ENCODE data around the gene PAWR. TPM values are rescaled to one million over a fixed set of nuclear protein-coding genes. Genes with fewer than 3 reads are reported as not detected.
"Not testable (repeated sequence)": the region's sequence is repeated elsewhere in the genome, so short reads cannot be mapped to it uniquely, and the experiment has no call there.

The PAWR gene
- total RNA-seq, 2 donors from 2014 or later = 23.7 to 26.1 TPM

DNA sequence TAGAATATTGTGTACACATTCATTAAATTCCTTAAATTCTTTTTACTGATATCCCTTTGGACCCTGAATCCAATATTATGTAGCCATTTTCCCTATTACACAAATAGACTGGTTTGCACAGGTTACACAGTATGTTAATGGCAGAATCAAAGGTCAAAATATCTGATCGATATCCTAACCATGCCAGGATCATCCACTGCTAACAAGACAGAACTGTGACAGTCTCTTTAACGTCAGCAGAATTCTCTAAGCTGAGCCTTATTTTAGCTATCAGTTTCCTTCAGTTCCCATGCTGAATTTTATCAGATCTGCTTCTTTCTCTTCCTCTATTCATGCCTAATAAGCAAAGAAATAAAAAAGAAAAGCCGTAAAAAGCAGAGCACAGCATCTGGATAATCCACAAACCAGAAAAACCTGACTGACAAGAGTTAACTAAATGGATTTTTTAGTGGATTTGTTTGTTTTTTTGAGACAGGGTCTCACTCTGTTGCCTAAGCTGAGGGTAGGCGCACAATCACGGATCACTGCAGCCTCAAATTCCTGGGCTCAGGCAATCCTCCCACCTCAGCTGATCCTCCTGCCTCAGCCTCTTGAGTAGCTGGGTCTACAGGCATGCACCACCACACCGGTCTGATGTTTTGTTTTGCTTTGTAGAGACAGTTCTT is 130.4 kb downstream of the PAWR start:
- no peak for DNase-seq
- intact Hi-C loops (cut with DNase I) = no loop called here
- no peak for ATAC-seq

DNA sequence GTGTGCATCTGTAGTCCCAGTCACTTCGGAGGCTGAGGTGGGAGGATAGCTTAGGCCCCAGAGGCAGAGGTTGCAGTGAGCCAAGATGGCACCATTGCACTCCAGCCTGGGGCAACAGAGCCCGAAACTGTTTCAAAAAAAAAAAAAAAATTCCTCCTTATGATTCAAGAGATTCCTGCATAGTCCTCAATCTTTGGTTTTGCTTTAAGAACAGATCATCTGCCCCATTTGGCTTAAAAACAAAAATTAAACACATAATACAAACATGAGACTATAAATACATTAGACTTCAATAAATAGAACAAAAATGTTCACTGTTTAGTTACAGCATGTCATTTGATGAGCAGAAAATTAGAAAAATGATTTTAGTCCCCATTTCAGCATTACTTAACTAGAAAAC is 131.2 kb downstream of the PAWR start:
- intact Hi-C loops (cut with DNase I) = loop anchor here (5.0 kb wide), 3 partner anchors 178 to 708 kb away; no protein-coding TSS in a partner anchor
- DNase-seq (no peak), ATAC-seq (no peak)

DNA sequence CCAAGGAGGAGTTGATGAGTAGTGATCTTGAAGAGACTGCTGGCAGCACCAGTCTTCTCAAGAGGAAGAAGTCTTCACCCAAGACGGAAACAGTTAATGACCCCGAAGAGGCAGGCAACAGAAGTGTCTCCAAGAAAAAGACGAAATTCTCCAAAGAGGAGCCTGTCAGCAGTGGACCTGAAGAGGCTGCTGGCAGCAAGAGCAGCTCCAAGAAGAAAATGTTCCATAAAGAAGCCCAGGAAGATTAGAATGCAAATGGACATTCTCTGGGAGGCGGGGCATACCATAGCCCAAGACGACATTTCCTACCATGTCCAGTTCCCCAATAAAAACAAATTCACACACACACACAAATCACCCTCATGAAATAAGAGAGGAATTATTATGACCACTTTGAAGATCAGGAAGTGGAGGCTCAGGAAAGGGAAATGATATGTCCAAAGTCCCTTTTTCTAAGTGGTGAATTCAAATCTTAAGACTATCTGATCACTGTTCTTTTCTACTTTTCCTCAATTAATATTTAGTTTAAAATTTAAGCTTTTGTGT is 131.8 kb downstream of the PAWR start:
- peak; percentile 48 to 59 for ATAC-seq
- intact Hi-C loops (cut with DNase I) = loop anchor here (5.0 kb wide), 3 partner anchors 178 to 708 kb away; no protein-coding TSS in a partner anchor
- no peak for DNase-seq

DNA sequence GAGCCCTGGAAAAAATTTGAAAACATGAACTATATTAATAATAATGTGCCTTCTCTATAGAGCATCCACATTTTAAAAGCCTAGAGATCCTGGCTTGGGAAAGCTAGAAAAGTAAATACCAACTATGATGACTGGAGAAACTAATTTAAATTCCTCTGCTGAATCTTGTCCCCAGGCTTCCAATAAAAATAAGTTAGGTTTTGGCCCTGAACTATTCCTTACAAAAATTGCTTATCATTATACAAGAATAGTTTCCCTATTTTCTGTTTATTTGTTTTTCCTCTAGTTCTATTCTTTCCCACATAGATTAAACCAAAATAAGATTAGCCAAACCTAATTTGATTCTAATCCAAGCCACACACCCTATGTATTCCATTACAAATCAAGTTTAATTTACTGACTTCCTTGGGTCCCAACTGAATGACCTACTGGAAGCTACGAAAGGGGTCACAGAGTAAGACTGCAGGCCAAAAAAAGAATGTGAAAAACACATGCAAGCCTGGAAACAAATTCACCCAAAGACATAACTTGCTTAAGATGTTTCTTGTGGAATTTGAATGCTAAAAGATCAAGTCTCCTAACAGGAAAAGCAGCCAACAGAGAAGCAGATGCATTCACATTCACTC is 133.0 kb downstream of the PAWR start:
- peak; percentile 31 to 66 for ATAC-seq
- intact Hi-C loops (cut with DNase I) = loop anchor here (5.0 kb wide), 3 partner anchors 179 to 709 kb away; no protein-coding TSS in a partner anchor
- DNase-seq = no peak

DNA sequence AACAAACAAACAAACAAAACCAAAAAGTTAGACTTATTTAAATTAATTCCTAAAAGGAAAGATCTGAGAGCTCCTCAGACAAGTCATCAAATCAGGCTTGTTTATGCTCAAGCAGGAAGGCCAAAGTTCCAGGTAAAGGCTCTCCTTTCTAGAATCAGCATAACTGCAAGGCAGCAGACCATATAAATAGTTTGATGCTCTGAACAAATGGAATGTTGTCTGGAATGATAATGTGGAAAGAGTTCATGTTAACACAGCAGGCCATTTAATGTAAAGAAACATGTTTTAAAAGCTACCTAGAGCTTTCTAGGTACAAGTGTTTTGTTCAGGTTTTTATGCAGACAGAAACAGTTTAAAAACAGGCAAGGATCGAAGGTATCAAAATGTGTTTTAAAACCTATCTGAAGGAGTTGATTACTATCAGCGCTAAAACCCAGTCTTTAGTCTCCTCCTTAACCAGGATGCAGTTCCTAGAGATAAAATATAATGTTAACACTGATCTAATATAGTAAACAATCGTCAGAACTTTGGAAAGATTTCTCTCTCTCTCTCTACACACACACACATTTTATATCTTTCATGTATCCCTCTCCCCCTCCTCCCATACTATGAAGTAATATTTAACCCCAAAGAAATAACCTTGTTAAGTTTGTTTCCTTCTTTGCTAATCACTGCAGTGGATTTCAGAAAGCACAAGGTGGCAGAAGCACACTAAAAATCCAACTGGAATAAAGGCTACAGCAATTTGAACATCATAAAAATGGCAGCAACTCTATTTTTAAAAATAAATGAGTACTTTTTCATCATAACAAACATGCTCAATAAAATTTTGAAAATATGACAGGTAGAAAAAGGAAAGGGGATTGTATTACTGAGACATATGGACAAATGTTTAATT is 135.5 kb downstream of the PAWR start:
- peak; percentile 20 to 41 for ATAC-seq
- no peak for DNase-seq
- intact Hi-C loops (cut with DNase I) = loop anchor here (2.0 to 5.0 kb wide), 4 partner anchors 182 to 712 kb away; no protein-coding TSS in a partner anchor

DNA sequence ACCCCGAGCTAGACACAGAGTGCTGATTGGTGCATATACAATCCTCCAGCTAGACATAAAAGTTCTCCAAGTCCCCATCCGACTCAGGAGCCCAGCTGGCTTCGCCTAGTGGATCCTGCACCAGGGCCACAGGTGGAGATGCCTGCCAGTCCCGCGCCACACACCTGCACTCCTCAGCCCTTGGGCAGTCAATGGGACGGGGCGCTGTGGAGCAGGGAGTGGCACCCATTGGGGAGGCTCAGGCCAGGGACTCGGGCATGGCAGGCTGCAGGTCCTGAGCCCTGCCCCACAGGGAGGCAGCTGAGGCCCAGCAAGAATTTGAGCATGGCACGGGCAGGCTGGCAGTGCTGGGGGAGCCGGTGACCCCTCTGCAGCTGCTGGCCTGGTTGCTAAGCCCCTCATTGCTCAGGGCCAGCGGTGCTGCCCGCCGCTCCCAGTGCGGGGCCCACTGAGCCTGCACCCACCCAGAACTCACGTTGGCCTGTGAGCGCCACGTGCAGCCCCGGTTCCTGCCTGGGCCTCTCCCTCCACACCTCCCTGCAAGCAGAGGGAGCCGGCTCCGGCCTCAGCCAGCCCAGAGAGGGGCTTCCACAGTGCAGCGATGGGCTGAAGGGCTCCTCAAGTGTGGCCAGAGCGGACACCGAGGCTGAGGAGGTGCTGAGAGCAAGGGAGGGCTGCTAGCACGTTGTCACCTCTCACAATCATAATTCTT is 136.7 kb downstream of the PAWR start:
- intact Hi-C loops (cut with DNase I) = loop anchor here in 1 of 2 donors (2.0 kb wide), 1 partner anchor 185 kb away; no protein-coding TSS in a partner anchor
- no peak for DNase-seq

DNA sequence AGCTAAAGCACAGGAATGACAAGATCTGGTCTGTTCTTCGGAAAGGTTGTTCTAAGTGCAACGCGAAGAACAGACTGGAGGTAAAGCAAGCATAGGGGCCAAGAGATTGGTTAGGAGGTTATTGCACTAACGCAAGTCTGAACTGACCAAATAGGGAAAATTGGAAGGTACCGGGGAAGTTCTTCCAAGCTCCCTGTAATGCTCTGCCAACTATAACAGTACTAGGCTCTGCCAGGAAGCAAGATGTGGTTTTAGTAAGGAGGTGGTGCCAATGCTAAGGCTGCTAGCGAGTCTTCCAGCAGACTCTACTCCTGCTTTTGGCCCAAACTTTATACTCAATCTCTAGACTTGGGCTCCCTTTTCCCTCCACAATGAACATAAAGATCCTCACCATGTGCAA is 138.6 kb downstream of the PAWR start:
- intact Hi-C loops (cut with DNase I) = no loop called here
- DNase-seq (no peak), ATAC-seq (peak; percentile 56 to 77)

More for the DNA sequence above, 136.7 kb downstream of the PAWR start:
- ATAC-seq = no peak

DNA sequence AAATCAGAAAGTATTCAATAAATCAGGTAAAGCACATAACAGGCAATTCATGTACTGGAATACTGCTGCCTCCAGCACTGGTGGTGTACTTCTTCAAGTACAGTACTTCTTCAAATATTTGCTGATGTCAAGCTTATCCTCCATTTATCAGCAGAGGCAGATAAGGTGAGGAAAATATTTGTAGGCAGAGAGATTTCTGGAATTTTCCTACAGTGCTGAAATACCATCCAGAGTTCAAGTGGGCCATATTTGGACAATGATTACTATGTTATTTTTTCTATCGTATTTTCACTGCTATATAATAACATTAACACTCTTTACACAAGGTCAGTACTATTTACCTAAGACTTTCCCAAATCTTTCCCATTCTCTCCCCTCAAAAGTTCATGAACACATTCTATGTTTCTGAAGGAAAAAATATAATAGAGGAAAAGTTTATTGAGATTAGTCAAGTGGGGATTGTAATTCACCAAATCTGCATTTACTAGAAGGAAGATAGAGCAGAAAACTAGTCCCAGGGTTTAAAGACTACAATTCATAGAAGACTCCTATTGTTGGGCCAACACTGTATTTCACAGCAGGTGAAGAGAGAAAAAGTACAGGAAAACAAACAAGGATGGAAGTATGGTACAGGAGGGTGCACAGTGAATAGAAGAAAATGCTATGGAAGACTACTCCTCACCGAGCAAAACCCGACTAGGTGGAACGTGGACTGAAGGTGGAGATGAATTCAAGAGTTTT is 141.1 kb downstream of the PAWR start:
- intact Hi-C loops (cut with DNase I) = no loop called here

DNA sequence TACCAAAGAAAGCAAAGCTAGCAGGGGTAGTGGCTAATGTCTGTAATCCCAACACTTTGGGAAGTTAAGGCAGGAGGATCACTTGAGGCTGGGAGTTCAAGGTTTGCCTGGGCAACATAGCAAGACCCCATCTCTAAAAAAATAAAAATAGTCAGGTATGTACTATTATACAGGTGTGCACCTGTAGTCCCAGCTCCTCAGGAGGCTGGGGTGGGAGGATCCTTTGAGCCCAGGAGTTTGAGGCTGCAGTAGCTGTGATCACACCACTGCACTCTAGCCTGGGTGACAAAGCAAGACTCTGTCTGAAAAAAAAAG is 142.2 kb downstream of the PAWR start:
- no peak for ATAC-seq
- no peak for DNase-seq
- intact Hi-C loops (cut with DNase I) = no loop called here

More for the DNA sequence above, 141.1 kb downstream of the PAWR start:
- peak in 1 of 2 donors; percentile 33 for ATAC-seq
- no peak for DNase-seq

DNA sequence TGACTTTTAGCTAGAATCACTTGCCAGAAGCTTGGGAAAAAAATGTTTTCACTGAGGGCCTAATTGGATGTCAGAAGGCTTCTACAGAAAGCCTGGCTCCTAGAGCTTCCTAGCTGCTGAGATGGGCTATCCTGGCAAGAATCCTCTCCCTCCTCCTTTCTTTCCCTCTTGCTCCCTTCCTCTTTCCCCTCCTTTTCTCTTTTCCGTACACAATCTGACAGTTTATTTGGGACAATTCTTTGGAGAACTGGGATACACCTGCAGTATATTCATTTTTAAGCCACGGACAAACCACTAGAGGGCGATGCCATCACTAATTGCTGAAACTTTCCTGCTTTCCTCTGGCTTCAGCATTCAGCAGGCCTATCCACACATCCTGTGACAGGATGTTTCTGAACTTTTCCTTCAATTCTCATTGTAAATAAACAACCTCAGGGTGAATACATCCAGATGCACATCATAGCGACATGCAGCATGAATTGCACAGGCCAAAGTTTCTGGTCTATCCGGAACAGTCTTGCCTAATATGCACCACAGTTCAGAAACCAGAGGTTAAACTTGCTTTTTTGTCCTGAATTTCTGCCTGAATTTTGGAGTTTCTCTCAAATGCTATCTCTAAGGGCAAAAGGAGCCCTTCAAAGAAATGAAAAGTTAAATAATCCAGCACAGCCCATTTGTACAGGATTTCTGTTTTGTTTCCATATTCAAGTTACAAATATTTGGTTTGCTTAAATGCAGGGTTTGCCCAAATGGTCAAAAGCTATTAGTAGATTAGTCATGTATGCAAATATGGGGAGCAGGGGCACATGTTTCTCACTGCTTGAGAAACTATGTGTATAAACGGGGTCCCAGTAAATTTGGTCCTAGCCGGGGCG is 142.8 kb downstream of the PAWR start:
- intact Hi-C loops (cut with DNase I) = no loop called here
- ATAC-seq (peak; percentile 67 to 68), DNase-seq (peak; percentile 22)

DNA sequence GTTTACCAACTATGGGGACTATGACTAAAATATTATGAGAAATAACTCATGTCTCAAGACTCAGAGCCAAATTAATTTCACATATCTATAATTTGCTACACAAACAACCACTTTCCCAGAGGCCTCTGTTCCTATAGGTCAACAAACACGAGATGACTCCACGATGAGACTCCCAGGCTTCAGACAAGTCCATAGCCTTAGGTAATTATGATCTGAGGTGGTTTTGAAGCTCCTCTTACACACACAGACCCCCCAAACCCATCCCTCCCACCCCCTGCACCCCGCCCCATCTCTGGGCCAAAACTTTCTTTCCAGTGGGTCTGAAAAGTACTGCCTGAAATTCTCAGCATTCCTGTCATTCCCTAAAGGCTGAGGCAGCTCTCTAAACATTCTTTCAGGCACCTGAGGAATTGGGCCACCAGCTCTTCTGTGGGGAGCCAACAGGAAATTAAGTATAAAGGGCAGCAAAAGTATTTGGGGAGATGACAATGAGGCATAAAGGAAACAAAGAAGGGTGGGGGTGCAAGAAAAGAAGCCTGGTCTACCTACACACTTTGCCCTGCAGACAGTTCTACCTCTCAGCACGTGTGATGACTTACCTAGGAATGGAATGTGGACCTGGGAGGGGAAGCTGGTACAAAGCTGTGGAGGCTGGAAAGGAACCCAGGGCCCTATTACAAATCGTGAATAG is 143.6 kb downstream of the PAWR start:
- DNase-seq (no peak), ATAC-seq (peak; percentile 23 to 89)
- intact Hi-C loops (cut with DNase I) = no loop called here

DNA sequence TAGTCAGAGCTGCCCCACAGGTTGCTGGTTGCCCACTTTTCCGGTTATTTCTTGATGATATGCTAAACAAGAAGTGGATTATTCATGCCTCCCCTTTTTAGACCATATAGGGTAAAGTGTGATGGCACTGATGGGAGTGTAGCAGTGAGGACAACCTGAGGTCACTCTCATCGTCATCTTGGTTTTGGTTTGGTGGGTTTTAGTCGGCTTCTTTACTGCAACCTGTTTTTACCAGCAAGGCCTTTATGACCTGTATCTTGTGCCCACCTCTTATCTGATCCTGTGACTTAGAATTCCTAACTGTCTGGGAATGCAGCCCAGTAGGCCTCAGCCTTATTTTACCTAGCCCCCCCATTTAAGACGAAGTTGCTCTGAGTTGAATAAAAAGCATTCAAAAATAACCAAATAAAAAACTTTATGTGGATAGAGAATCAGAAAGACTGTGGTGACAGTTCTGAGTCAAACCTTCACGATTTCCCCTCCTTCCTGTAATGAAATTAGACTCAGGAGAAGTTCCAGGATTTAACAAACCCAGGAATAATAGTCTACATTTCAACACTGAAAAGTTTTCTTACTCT is 144.2 kb downstream of the PAWR start:
- peak in 1 of 2 donors; percentile 8 for ATAC-seq
- intact Hi-C loops (cut with DNase I) = no loop called here
- DNase-seq = no peak

DNA sequence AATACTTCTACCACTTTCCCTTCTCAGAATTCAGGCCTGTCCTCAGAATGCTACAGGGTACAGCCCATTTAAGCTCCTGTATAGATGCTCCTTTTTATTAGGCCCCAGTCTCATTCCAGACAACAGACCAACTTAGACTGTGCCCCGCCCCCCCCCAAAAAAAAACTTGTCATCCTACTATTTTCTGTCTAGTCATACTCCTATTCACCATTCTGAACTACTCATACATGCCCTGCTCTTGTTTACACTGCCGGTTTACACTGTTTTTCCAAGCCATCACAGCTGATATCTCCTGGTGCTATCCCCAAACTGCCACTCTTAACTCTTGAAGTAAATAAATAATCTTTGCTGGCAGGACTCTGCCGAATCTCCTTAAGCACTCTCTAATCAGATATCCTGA is 146.3 kb downstream of the PAWR start:
- intact Hi-C loops (cut with DNase I); DNase-seq; ATAC-seq: not testable (repeated sequence)

DNA sequence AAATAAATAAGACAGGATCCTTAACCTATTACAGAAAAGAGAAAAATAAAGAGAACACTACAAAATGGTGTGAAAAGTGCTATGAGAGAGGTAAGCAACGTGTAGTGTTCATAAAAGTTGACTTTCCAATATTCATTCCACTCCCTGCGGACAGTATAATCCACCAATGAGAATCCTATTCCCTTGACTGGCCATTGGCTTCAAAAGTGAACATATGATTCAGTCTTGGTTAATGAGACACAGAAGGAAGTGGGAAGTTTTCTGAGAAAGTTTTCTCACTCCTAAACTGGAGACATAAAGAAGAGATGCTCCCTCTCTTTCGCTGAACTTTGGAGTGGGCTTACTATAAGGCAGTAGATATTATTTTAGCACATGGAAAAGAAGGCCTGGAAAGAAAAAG is 153.1 kb downstream of the PAWR start:
- DNase-seq (no peak), ATAC-seq (no peak)
- intact Hi-C loops (cut with DNase I) = no loop called here

DNA sequence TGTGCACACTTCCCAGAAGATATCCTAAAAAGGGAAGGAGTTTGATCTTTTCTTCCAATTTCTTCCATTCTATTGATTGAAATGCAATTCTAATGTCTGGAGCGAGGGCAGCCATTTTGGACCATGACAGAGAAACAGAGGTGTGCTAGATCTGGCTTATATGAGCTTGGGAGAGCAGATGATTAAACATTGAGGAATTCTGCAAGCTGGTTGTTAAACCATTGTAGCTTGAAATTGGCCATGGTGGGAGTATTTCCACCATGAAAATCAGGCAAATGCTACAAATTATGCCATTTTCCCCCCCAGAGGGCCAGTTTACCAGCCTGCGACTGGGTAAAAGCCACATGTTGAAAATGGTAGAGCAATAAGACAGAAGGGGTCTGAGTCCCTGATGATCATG is 155.0 kb downstream of the PAWR start:
- intact Hi-C loops (cut with DNase I) = no loop called here
- DNase-seq = no peak
- ATAC-seq = no peak

Measured in left cardiac atrium (tissue), 4 donors.